22Rv1 (cell line): ENCODE data around the gene APAF1.

ENCODE experiments used
- CTCF ChIP-seq: fragments of 450-650 bp; IDR thresholded peaks from 2 replicates; pipeline ENCODE4 v1.5.1; 2017; ENCODE audit warnings: mild to moderate bottlenecking
- ZFX ChIP-seq: fragments of 450-650 bp; IDR thresholded peaks from 2 replicates; pipeline ENCODE4 v1.6.1; 2017; ENCODE audit warnings: antibody characterized with exemption, borderline replicate concordance

DNA sequence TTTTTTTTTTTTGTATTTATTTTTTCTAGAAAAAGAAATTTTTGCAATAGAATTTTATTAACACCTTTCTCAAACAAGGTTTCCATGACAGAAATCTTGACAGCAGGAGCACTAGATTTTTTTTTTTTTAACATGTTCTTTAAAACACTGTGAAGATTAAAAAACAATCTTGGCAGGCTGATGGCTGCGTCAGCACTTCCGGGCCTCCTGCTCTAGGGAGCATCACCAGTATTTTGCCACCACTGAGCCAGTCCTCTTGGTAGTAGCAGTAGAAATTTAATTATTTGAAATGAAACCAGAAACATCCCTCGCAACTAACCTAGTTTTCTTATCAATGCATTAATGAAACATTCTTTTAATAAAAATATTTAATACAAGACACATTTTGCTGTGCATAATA, 99.6 kb downstream of the APAF1 start:
- TF ChIP-seq CTCF, result no peak
- no peak for TF ChIP-seq ZFX
